ENCODE results near the gene CENPI. TPM values are rescaled to one million over a fixed set of nuclear protein-coding genes. Genes with fewer than 3 reads are reported as not detected.
A peak's percentile ranks its signal among the peaks of the same experiment; 100 is the strongest.
"Not testable (repeated sequence)": the region's sequence is repeated elsewhere in the genome, so short reads cannot be mapped to it uniquely, and the experiment has no call there.

Gene CENPI
- 1.2 TPM for total RNA-seq
- long read RNA-seq, partial matches to known transcripts, result 0 of 1 reads
- long read RNA-seq, other reads (novel, unspliced or antisense), result 1 of 1 reads

- ATAC-seq (peak; percentile 100), DNase-seq (peak; percentile 95)
- Histone ChIP-seq H3K36me3 (no peaks in the 10 kb centered on the region), H3K9me3 (no peaks in the 10 kb centered on the region), H3K4me1 (no peaks in the 10 kb centered on the region), H3K27ac (peak within 1 kb of the TSS; percentile 80), H3K4me3 (peak within 1 kb of the TSS; percentile 52), H3K27me3 (no peaks in the 10 kb centered on the region)
- no peak for TF ChIP-seq CTCF (IDR thresholded peaks at IDR 0.05)
- intact Hi-C loops (cut with DNase I), result no loop called here
These were observed at the start of gene CENPI for GRCh38 chrX:101097546-101098453. CENPI (plus strand) TSS chrX:101098204; CDS start chrX:101101071, 2,867 bp downstream.

- intact Hi-C loops (cut with DNase I), result no loop called here
- ATAC-seq, result no peak
These were observed 46.9 kb upstream of the CENPI start for GRCh38 chrX:101051153-101051548.

GRCh38 chrX:101051549-101052302 lies 46.3 kb upstream of the CENPI start, which contains the start of gene TRMT2B:
TRMT2B (minus strand) TSS chrX:101052111; CDS start chrX:101042289, 9,822 bp downstream.
- intact Hi-C loops (cut with DNase I), result no loop called here
- peak within 1 kb of the TSS; percentile 61 for H3K4me3 ChIP-seq
- DNase-seq (peak; percentile 91), ATAC-seq (peak; percentile 98)
- peak within 1 kb of the TSS; percentile 92 for H3K27ac ChIP-seq
- no peaks in the 10 kb centered on the region for H3K9me3 ChIP-seq
- no peak for TF ChIP-seq CTCF (IDR thresholded peaks at IDR 0.05)
- H3K27me3 ChIP-seq, result no peaks in the 10 kb centered on the region
- no peaks in the 10 kb centered on the region for H3K36me3 ChIP-seq
- H3K4me1 ChIP-seq, result no peaks in the 10 kb centered on the region

More at GRCh38 chrX:101051153-101051548, 46.9 kb upstream of the CENPI start:
- TF ChIP-seq CTCF (IDR thresholded peaks at IDR 0.05), result no peak
- peak overlapping the region; percentile 92 for H3K27ac ChIP-seq
- H3K27me3 ChIP-seq, result no peaks in the 10 kb centered on the region
- H3K4me1 ChIP-seq, result no peaks in the 10 kb centered on the region
- no peaks in the 10 kb centered on the region for H3K9me3 ChIP-seq
- no peaks in the 10 kb centered on the region for H3K36me3 ChIP-seq
- no peak for DNase-seq
- H3K4me3 ChIP-seq, result peak overlapping the region; percentile 61

- H3K36me3 ChIP-seq; H3K4me1 ChIP-seq; H3K9me3 ChIP-seq; H3K4me3 ChIP-seq; H3K27ac ChIP-seq; intact Hi-C loops (cut with DNase I); DNase-seq; ATAC-seq; H3K27me3 ChIP-seq: not testable (repeated sequence)
These were observed 41.5 kb upstream of the CENPI start for GRCh38 chrX:101056551-101056950.

- ATAC-seq, result no peak
These were observed 40.8 kb upstream of the CENPI start for GRCh38 chrX:101057093-101057714.

More at GRCh38 chrX:101057093-101057714, 40.8 kb upstream of the CENPI start:
- TF ChIP-seq CTCF (IDR thresholded peaks at IDR 0.05), result no peak
- Histone ChIP-seq H3K4me3 (no peak overlapping the region), H3K27me3 (no peaks in the 10 kb centered on the region), H3K36me3 (no peaks in the 10 kb centered on the region), H3K4me1 (no peaks in the 10 kb centered on the region), H3K9me3 (no peaks in the 10 kb centered on the region), H3K27ac (no peak overlapping the region)
- DNase-seq, result no peak
- intact Hi-C loops (cut with DNase I), result no loop called here

Measured in upper lobe of right lung (tissue), 1 donor.